ENCODE data around the gene TMOD3.
A peak's percentile ranks its signal among the peaks of the same experiment; 100 is the strongest.

TMOD3 gene

GRCh38 chr15:51828621-51829375 lies 655 bp upstream of the TMOD3 start:
- no peak for DNase-seq

GRCh38 chr15:51830276-51830806 lies 888 bp downstream of the TMOD3 start:
- no peak for DNase-seq

DNA sequence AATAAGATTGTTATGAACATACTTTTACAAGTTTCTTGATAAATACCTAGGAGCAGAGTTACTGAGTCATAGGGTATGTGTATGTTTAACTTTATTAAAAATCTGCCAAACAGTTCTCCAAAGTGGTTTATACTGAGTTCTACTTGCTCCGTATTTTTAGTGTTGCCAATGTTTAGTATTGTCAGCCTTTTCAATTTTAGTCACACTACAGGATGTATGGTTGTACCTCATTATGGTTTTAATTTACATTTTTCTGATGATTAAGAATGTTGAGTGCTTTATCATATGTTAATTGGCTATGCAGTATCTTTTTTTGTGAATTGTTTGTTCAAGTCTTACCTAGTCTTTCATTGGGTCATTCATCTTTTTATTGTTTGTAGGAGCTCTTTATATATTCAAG lies 4.3 kb downstream of the TMOD3 start:
- DNase-seq: no peak

- DNase-seq: no peak
These were observed 8.4 kb downstream of the TMOD3 start for GRCh38 chr15:51837792-51838251.

DNA sequence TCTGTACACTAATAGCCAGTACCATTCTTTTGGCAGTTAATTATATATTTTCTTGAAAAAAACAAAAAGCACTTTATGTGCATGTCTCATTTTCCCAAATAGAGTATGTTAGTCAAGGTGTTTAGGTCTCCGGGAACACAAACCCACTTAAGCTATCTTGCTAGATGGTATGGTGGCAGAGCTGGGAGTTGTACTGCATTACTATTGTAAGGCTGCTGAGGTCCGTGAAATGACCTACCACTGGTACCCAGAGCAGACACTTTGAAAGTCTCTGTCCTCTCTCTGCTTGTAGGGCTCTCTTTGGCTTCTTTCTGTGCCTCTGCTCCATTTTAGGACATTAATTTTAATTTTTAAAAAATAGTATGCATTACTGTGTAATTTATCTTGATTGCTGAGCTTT lies 8.8 kb downstream of the TMOD3 start:
- DNase-seq: no peak

DNA sequence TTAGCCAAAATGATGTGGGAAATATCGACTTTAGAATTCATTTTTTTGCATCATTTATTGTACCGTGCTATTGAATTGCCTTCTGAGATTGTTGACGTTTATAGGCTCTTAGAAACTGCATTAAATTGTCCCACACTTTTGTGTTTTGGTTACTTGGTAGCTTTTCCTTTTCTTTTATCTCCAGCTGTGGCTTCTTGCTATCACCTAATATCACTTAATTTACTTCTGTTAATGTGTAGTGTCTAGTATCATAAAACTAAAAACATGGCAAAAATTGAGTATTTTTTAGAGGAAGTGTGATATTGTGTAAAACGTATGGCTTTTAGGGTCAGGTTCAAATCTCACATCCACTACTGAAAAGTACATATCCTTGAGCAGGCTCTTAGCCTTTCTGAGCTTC lies 11.2 kb downstream of the TMOD3 start:
- no peak for DNase-seq

GRCh38 chr15:51841406-51842040 lies 12.1 kb downstream of the TMOD3 start:
- no peak for DNase-seq

GRCh38 chr15:51842265-51842664 lies 12.8 kb downstream of the TMOD3 start:
- DNase-seq: no peak

GRCh38 chr15:51842852-51843737 lies 13.6 kb downstream of the TMOD3 start:
- DNase-seq: no peak

GRCh38 chr15:51844747-51845426 lies 15.4 kb downstream of the TMOD3 start:
- no peak for DNase-seq

- no peak for DNase-seq
These were observed 16.6 kb downstream of the TMOD3 start for GRCh38 chr15:51846066-51846462.

DNA sequence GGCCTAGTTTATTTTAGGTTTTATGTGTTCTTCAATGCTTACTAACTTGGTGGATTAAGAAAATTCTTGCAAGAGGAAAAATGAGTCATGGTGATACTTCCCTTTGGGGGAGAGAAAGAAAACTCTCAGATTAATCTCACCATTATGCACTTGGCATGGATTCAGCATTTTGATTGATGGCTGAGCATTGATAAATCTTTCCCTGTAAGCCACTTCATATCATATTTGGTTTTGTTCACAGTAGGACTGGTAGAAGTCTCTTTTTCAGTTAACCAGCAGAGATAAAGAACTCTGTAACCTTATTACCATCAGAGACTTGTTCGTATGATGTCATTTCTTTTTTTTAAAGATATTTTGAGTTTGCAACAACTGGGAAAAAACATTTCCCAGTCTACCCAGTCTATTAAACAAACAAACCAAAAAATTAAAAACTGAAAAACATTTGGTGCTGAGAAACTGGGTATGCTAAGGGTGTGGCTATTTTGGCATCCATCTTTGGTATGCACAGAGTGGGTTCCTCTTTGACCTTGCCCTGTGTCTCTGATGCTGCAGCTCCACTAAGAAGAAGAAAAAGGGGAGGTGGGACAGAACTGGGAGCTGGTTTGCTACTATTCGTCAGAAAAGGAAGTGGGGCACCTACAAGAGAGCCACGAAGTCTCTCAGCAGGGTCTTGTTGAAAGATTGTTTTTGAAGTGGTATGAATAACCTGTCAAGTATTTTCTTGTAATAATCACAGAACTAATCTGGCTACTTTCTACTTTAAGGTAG lies 17.2 kb downstream of the TMOD3 start:
- no peak for DNase-seq

DNA sequence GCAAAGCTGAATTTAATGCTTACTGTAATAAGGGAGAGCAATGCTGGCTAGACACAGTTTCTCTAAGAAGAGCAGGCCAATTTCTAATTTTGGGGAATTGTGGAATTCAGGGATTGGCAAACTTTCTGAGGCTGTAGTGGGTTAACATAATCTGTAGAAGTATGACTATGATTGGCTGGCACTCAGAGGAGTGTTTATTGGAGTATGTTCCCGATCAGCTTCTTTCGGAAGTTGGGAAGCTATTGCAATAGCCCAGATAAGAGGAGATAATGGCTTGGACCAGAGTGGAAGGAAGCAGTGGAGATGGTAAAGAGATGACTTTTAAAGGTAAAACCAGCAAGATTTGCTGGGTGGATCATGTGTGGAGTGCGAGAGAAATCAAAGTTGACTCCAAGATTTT lies 19.4 kb downstream of the TMOD3 start:
- DNase-seq: no peak

- no peak for DNase-seq
These were observed 20.4 kb downstream of the TMOD3 start for GRCh38 chr15:51849860-51850259.

DNA sequence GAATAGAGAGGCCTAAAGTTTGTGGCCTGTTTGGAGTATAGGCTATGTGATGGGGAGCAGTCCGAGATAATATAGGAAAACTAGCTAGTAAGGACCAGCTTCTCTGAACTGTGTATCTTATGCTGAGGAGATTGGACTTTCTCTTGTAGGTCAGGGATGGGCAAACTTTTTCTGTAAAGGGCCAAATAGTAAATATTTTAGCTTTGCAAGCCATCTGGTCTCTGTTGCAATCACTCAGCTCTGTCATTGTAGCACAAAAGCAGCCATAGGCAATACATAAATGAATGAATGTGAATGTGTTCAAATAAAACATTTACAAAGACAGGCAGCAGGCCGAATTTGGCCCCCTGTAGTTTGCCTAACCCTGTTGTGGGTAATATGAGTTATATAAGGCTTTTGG lies 24.5 kb downstream of the TMOD3 start:
- no peak for DNase-seq

GRCh38 chr15:51855612-51856011 lies 26.2 kb downstream of the TMOD3 start:
- DNase-seq: no peak

DNA sequence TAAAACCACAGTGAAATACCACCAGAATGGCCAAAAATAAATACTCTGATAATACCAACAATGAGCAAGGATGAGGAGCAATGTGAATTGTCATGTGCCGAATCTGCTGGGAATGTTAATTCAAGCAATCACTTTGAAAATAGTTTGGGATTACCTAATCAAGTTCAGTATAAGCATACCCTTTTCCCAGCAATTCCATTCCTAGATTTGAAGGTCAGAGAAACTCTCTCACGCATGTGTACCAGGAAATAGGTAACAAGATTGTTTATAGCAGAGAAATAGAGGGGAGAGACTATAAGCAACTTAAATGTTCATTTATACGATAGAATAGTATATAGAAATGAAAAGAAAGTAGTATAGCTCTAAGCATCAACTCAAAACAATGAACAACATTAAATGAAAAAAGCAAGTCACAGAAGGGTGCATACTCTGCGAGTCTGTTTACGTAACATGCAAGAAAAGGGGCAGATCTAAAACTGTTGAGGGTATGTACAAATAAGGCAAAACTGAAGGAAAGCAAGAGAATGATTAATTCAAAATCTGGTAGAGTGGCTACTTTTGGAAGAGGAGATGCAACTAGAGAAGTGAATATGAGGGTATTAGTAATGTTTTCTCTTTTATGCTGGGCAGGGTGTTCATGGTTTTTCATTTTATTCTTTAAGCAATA lies 27.4 kb downstream of the TMOD3 start:
- no peak for DNase-seq

- DNase-seq: peak; percentile 55
These were observed 32.3 kb downstream of the TMOD3 start for GRCh38 chr15:51861557-51862359.

GRCh38 chr15:51863131-51863530 lies 33.7 kb downstream of the TMOD3 start:
- DNase-seq: no peak

- DNase-seq: no peak
These were observed 35.1 kb downstream of the TMOD3 start for GRCh38 chr15:51864408-51865056.

Measured in activated T-cell treated with anti-CD3 and anti-CD28 coated beads for 4 hours (primary cell).